ENCODE results near the gene TMEM219. TPM values are rescaled to one million over a fixed set of nuclear protein-coding genes. Genes with fewer than 3 reads are reported as not detected.

The TMEM219 gene, protein sequence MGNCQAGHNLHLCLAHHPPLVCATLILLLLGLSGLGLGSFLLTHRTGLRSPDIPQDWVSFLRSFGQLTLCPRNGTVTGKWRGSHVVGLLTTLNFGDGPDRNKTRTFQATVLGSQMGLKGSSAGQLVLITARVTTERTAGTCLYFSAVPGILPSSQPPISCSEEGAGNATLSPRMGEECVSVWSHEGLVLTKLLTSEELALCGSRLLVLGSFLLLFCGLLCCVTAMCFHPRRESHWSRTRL
- total RNA-seq (2012; rRNA removed), result 61.6 and 63.6 TPM in 2 replicates

DNA sequence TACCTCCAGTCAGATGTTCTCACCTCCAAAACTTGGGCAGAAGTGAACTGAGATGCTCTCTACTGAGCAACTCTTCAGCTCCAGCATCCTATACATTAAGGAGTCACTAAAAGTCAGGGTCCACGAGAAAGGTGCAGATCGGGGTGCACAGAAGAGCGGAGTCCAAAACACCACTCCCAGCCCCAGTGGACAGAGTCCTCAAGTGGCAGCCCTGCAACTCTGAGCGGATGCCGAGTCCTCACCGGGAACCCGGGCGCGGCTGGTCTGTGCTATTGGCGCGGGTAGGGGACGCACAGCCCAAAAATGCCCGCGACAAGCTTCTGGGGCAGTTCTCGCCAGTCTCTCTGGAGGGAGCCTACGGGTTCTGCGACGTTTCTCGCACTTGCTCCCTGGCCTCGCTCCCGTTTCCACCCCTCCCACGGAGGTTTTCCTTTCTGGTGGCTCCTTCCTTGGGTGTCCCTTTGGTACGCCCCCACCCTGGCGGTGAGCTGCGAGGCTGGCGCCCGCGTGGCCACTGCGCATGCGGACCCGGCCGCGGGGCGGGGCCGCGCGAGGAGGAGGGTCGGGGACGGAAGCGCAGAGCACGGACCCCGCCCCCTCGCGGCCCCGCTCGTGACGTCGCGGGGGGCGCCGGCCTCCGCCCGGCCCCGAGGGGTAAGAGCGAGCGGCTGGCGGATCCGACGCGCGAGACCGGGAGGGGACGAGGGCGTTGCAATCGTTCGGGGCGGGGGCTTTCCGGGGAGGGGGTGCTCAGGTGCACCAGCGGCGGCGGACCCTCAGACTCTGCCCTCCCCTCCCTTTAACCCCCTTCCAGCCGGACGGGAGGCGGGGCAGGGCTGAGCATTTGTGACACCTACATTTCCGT is at the start of gene TMEM219:
Gene TMEM219 (plus strand): TSS at position 601 of the 865 bp plus-strand sequence. CDS start 1,065 bp downstream, outside the sequence.
- H3K4me3 ChIP-seq (ENCODE audit: low read length), result peak within 1 kb of the TSS; percentile 73
- no peaks in the 10 kb centered on the region for H3K9me3 ChIP-seq (replicated peaks; ENCODE audit: low read length)
- H3K36me3 ChIP-seq (ENCODE audit: insufficient read depth, low read length), result peaks cover 5% of the 10 kb centered on the region
- H3K27me3 ChIP-seq (ENCODE audit: control insufficient read depth, insufficient read depth, low read length), result no peaks in the 10 kb centered on the region
- peak within 1 kb of the TSS; percentile 96 for H3K4me2 ChIP-seq (ENCODE audit: low read length)
- H3K9ac ChIP-seq (ENCODE audit: low read depth, low read length), result peak within 1 kb of the TSS; percentile 84
- peaks cover 14% of the 10 kb centered on the region for H3K4me1 ChIP-seq (ENCODE audit: control insufficient read depth, insufficient read depth, low read length)

DNA sequence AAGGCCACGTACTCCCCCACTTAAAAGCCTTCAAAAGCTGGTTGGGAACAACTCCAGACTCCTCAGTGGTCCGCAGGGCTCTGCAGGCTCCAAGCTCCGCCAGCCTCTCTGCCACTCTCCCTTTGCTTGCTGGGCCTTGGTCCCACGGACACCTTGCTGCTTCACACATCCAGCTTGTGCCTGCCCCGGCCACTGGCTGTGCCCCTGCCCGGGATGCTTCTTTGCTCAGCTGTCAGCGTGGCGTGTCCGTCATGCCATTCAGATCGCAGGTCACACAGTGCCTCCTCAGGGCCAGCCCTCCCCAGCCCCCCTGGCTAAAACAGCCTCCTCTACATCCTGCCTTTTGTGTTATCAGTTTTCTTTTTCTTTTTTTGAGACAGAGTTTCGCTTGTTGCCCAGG is 49.8 kb upstream of the TMEM219 start:
- H3K9me3 ChIP-seq (replicated peaks; ENCODE audit: low read length), result no peaks in the 10 kb centered on the region
- no peaks in the 10 kb centered on the region for H3K27me3 ChIP-seq (ENCODE audit: control insufficient read depth, insufficient read depth, low read length)
- no peak overlapping the region for H3K4me3 ChIP-seq (ENCODE audit: low read length)
- peaks cover 8% of the 10 kb centered on the region for H3K4me1 ChIP-seq (ENCODE audit: control insufficient read depth, insufficient read depth, low read length)
- peaks cover 29% of the 10 kb centered on the region for H3K36me3 ChIP-seq (ENCODE audit: insufficient read depth, low read length)
- no peak overlapping the region for H3K9ac ChIP-seq (ENCODE audit: low read depth, low read length)
- no peak overlapping the region for H3K4me2 ChIP-seq (ENCODE audit: low read length)

DNA sequence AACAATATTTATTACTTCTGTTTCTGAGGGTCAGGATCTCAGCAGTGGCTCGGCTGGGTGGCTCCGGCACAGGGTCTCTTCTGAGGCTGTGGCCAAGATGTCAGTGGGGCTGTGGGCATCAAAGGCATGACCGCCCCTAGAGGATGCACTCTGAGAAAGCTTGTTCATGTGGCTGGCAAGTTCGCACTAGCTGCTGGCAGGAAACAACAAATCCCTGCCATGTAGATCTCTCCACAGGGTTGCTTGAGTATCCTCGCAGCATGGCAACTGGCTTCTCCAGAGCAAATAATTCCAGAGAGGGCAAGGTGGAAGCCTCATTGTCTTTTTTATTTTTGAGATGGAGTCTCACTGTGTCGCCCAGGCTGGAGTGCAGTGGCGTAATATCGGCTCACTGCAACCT is 48.4 kb upstream of the TMEM219 start:
- H3K9me3 ChIP-seq (replicated peaks; ENCODE audit: low read length), result no peaks in the 10 kb centered on the region
- H3K4me2 ChIP-seq (ENCODE audit: low read length), result no peak overlapping the region
- H3K4me3 ChIP-seq (ENCODE audit: low read length), result no peak overlapping the region
- H3K4me1 ChIP-seq (ENCODE audit: control insufficient read depth, insufficient read depth, low read length), result peaks cover 8% of the 10 kb centered on the region
- no peaks in the 10 kb centered on the region for H3K27me3 ChIP-seq (ENCODE audit: control insufficient read depth, insufficient read depth, low read length)
- peaks cover 40% of the 10 kb centered on the region for H3K36me3 ChIP-seq (ENCODE audit: insufficient read depth, low read length)
- H3K9ac ChIP-seq (ENCODE audit: low read depth, low read length), result no peak overlapping the region

DNA sequence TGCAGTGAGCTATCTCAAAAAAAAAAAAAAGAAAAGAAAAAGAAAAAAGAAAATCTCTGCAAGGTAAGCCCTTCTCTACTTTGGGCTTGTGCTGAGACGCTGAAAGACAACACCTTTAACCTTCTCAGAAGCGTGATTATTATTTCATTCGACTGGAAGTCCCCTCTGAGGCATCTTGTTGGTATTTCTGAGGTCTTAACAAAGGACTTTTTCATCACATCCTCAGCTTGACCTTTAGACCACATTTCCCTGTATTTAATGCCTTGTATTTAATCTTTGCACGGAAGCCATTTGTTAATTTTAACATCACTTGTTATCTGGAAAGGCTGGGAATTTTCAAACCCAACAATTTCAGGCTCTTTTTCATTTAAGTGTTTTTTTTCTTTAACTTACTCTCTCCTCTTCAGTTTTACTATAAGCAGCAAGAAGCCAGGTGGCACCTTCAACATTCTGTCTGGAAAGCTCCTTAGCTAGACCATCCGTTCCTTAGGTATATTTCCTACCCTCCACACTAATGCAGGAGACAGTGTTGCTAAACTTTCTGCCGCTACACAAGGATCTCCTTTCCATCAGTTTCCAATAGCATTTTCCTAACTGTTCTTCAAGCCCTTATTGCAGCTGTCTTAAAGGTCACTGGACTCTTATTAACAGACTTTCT is 46.2 kb upstream of the TMEM219 start:
- Histone ChIP-seq H3K36me3 (ENCODE audit: insufficient read depth, low read length) (peaks cover 54% of the 10 kb centered on the region), H3K9ac (ENCODE audit: low read depth, low read length) (no peak overlapping the region), H3K4me3 (ENCODE audit: low read length) (no peak overlapping the region), H3K27me3 (ENCODE audit: control insufficient read depth, insufficient read depth, low read length) (no peaks in the 10 kb centered on the region), H3K4me2 (ENCODE audit: low read length) (no peak overlapping the region), H3K4me1 (ENCODE audit: control insufficient read depth, insufficient read depth, low read length) (no peaks in the 10 kb centered on the region), H3K9me3 (replicated peaks; ENCODE audit: low read length) (no peaks in the 10 kb centered on the region)

DNA sequence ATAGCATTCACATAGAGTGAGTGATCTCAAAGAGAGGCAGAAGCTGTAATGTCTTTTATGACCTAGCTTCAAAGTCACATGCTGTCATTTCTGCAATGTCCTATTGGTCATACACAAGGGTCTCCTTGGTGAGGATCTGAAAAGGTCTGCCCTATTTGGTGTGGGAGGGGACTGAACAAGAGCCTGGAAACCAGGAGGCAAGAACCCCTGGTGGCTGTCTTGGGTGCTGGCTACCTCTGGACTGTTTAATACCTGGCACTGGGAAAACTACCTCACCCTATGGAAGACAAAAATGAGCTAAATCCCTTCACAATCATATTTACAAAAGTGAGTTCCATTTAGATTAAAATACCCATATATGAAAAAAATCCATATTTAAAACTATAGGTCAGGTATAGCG is 44.9 kb upstream of the TMEM219 start:
- Histone ChIP-seq H3K4me2 (ENCODE audit: low read length) (no peak overlapping the region), H3K36me3 (ENCODE audit: insufficient read depth, low read length) (peaks cover 63% of the 10 kb centered on the region), H3K4me1 (ENCODE audit: control insufficient read depth, insufficient read depth, low read length) (no peaks in the 10 kb centered on the region), H3K27me3 (ENCODE audit: control insufficient read depth, insufficient read depth, low read length) (no peaks in the 10 kb centered on the region), H3K9me3 (replicated peaks; ENCODE audit: low read length) (no peaks in the 10 kb centered on the region), H3K9ac (ENCODE audit: low read depth, low read length) (no peak overlapping the region), H3K4me3 (ENCODE audit: low read length) (no peak overlapping the region)

DNA sequence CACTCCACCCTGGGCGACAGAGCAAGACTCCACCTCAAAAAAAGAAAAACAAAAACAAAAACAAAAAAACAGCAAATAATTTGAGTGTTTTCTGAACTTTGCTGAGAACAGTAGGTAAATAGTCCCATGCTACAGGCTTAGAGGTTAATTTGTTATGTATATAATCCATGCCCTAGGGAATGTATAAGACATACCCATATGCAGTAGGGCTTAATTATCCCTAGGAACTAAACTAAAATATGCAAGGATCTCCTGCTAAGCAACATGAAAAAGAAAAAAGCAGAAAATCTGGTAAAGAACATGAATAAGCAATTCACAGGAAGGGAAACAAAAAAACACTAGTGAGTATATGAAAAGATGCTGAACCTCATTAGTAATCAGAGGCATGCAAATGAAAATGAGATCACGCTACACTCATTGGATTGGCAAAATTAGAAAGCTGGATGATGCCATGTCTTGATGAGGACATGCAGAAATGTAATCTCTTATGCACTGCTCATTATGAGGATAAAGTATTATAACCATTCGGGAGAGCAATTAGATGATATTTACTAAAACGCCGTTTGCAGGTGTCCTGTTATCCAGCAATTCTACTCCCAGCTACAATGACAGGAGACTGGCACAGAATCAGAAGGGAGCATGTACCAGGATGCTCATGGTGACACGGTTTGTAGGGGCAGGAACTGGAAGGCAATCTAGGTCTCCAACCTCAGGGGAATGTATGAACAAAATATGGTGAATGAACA is 41.4 kb upstream of the TMEM219 start:
- Histone ChIP-seq H3K36me3 (ENCODE audit: insufficient read depth, low read length) (peaks cover 55% of the 10 kb centered on the region), H3K9ac (ENCODE audit: low read depth, low read length) (no peak overlapping the region), H3K9me3 (replicated peaks; ENCODE audit: low read length) (no peaks in the 10 kb centered on the region), H3K4me2 (ENCODE audit: low read length) (no peak overlapping the region), H3K4me1 (ENCODE audit: control insufficient read depth, insufficient read depth, low read length) (peaks cover 6% of the 10 kb centered on the region), H3K27me3 (ENCODE audit: control insufficient read depth, insufficient read depth, low read length) (no peaks in the 10 kb centered on the region), H3K4me3 (ENCODE audit: low read length) (no peak overlapping the region)

DNA sequence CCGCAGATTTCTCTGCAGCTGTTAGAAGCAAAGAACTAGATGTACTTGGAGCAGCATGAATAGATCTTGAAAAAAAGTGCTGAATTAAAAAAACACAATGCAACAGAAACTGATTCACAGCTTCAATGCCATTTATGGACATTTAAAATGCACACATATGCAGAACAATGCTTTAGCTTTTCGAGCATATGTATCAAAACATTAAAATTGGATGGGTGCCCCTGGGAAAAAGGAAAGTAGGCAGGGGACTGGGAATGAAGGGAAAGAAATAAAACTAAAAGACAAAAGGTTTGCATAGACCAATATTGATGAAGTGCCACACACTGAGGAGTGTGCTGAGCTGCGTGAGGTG is 40.9 kb upstream of the TMEM219 start:
- Histone ChIP-seq H3K27me3 (ENCODE audit: control insufficient read depth, insufficient read depth, low read length) (no peaks in the 10 kb centered on the region), H3K9ac (ENCODE audit: low read depth, low read length) (no peak overlapping the region), H3K9me3 (replicated peaks; ENCODE audit: low read length) (no peaks in the 10 kb centered on the region), H3K36me3 (ENCODE audit: insufficient read depth, low read length) (peaks cover 55% of the 10 kb centered on the region), H3K4me2 (ENCODE audit: low read length) (no peak overlapping the region), H3K4me1 (ENCODE audit: control insufficient read depth, insufficient read depth, low read length) (peaks cover 6% of the 10 kb centered on the region), H3K4me3 (ENCODE audit: low read length) (no peak overlapping the region)

DNA sequence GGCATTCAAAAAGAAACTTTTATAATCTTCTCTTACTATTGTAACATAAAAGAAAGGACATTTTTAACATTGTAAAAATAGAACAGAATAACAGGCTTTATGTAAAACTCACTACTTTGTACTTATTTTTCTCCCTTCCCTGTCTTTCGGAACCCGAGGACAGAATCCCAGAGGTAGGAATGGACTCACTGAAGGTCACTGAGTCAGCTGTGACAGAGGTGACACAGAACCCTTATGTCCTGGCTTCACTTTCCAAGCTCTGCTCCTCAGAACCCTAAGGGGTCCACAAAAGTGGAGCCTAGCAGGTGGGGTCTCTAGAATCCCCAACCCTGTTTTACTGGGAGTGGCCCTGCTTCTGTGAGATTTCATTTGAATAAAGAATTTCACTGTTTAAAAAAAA is 39.6 kb upstream of the TMEM219 start:
- Histone ChIP-seq H3K36me3 (ENCODE audit: insufficient read depth, low read length) (peaks cover 48% of the 10 kb centered on the region), H3K4me2 (ENCODE audit: low read length) (no peak overlapping the region), H3K27me3 (ENCODE audit: control insufficient read depth, insufficient read depth, low read length) (no peaks in the 10 kb centered on the region), H3K9me3 (replicated peaks; ENCODE audit: low read length) (no peaks in the 10 kb centered on the region), H3K4me1 (ENCODE audit: control insufficient read depth, insufficient read depth, low read length) (peaks cover 17% of the 10 kb centered on the region), H3K4me3 (ENCODE audit: low read length) (no peak overlapping the region), H3K9ac (ENCODE audit: low read depth, low read length) (no peak overlapping the region)

DNA sequence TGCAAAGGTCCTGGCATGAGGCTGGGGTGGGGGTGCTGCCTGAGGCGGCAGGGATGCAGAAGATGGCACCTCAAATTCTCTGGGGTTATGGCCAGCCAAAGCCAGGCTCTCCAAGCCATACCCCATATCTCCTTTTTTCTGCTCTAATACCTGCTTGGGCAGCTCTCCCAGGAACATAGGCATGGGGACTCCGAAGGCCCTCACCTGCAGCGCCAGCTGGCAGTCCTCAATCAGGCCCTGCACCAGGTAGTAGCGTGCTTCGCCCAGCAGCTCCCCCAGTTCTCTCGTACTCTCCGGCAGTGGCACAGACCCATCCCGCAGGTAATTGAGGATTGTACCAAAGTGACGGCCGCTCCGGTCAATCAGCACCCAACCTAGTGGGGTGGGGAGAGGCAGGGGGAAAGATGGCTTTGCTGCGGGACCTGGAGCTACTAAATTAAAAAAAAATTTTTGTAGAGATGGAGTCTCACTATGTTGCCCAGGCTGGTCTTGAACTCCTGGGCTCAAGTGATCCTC is 38.8 kb upstream of the TMEM219 start:
- H3K9me3 ChIP-seq (replicated peaks; ENCODE audit: low read length), result no peaks in the 10 kb centered on the region
- no peaks in the 10 kb centered on the region for H3K27me3 ChIP-seq (ENCODE audit: control insufficient read depth, insufficient read depth, low read length)
- peaks cover 42% of the 10 kb centered on the region for H3K36me3 ChIP-seq (ENCODE audit: insufficient read depth, low read length)
- H3K4me1 ChIP-seq (ENCODE audit: control insufficient read depth, insufficient read depth, low read length), result peaks cover 22% of the 10 kb centered on the region
- no peak overlapping the region for H3K4me2 ChIP-seq (ENCODE audit: low read length)
- no peak overlapping the region for H3K9ac ChIP-seq (ENCODE audit: low read depth, low read length)
- no peak overlapping the region for H3K4me3 ChIP-seq (ENCODE audit: low read length)

DNA sequence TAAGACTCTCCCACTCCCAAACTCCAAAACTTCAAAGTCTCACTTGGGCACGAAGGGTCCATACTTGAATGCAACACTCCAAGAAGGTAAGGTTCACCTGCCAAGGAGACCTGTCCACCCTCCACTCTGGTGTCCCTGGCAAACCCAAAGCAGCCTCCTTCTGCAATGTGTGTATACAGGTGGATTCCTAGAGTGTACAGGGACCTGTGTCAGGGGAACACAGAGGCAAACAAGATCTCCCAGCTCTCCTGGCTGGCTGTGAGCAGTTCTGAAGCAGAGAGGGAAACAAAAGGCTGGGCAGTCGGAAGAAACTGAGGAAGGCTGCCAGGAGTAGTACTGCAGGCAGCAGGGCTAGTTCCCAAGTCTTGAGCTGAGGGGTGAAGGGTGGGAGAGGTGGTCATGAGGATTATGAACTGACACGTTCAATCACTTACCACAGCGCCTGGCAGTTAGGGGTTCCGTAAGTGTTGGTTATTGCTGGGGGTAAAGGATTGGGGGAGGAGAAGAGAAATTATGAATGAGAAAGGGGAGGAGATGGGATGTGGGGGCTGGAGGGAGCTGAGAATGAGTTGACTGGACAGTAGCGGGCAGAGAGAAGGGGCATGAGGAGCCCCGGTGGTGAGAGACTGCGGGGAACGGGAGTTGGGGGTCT is 36.6 kb upstream of the TMEM219 start:
- H3K36me3 ChIP-seq (ENCODE audit: insufficient read depth, low read length), result peaks cover 29% of the 10 kb centered on the region
- H3K9ac ChIP-seq (ENCODE audit: low read depth, low read length), result peak overlapping the region; percentile 90
- H3K4me1 ChIP-seq (ENCODE audit: control insufficient read depth, insufficient read depth, low read length), result peaks cover 22% of the 10 kb centered on the region
- H3K9me3 ChIP-seq (replicated peaks; ENCODE audit: low read length), result no peaks in the 10 kb centered on the region
- peak overlapping the region; percentile 98 for H3K4me2 ChIP-seq (ENCODE audit: low read length)
- peak overlapping the region; percentile 93 for H3K4me3 ChIP-seq (ENCODE audit: low read length)
- no peaks in the 10 kb centered on the region for H3K27me3 ChIP-seq (ENCODE audit: control insufficient read depth, insufficient read depth, low read length)

Measured in skeletal muscle satellite cell (primary cell).